K562 (cell line): ENCODE data around the gene SLC44A5. TPM values are rescaled to one million over a fixed set of nuclear protein-coding genes. Genes with fewer than 3 reads are reported as not detected.

Source experiments
- ARID3B ChIP-seq: fragments of 250-450 bp; sonication (Bioruptor Pico); IDR thresholded peaks from 2 replicates; pipeline ENCODE4 v1.4.0; 2020; ENCODE audit warnings: borderline replicate concordance
- ESRRA ChIP-seq: fragments of 450-650 bp; IDR thresholded peaks from 2 replicates; pipeline ENCODE4 v1.6.1; 2014; ENCODE audit warnings: low read depth, mild to moderate bottlenecking, moderate library complexity, borderline replicate concordance
- FOXK2 ChIP-seq, 2 experiments: fragments of 450-650 bp; IDR thresholded peaks in 1 of 2; conservative IDR thresholded peaks in 1 of 2; 2 replicates each; pipeline ENCODE4 v1.6.1; 2016; ENCODE audit warnings: low read depth in 2 of 2, mild to moderate bottlenecking in 1 of 2
- FOXP1 ChIP-seq: sonication (generic); formaldehyde crosslinking; IDR thresholded peaks from 2 replicates; pipeline ENCODE4 v1.8.0; 2022; ENCODE audit warnings: mild to moderate bottlenecking, missing genetic modification reagents
- GTF2E2 ChIP-seq: fragments of 200-800 bp; sonication (Bioruptor generic); IDR thresholded peaks from 2 replicates; pipeline ENCODE4 v1.6.1; 2016; ENCODE audit warnings: missing genetic modification characterization, missing compliant biosample characterization
- HDAC3 ChIP-seq: fragments of 450-650 bp; IDR thresholded peaks from 2 replicates; pipeline ENCODE4 v1.6.1; 2018; ENCODE audit warnings: borderline replicate concordance, mild to moderate bottlenecking, moderate library complexity; ENCODE audit not compliant: partially characterized antibody
- JUN ChIP-seq, 2 experiments: sonication (generic) in 1 of 2; formaldehyde crosslinking in 1 of 2; IDR thresholded peaks; 2 replicates each; pipeline versions ENCODE4 v1.6.1 to v1.8.0; 2012 to 2022; ENCODE audit warnings: borderline replicate concordance in 2 of 2, mild to moderate bottlenecking in 2 of 2, improper control_type of control experiment in 1 of 2, low read depth in 1 of 2, low read length in 1 of 2, missing genetic modification reagents in 1 of 2
- JUND ChIP-seq, 2 experiments: IDR thresholded peaks; 2 replicates in 1 of 2; 3 replicates in 1 of 2; pipeline ENCODE4 v1.6.1; 2011; ENCODE audit warnings: borderline replicate concordance in 2 of 2, low read depth in 2 of 2, low read length in 2 of 2, improper control_type of control experiment in 1 of 2, missing biosample characterization in 1 of 2, missing genetic modification characterization in 1 of 2, missing genetic modification reagents in 1 of 2
- MAZ ChIP-seq, 2 experiments: fragments of 450-650 bp in 1 of 2; sonication (generic) in 1 of 2; formaldehyde crosslinking; IDR thresholded peaks in 1 of 2; conservative IDR thresholded peaks in 1 of 2; 2 replicates each; pipeline versions ENCODE4 v1.4.0 to v1.5.0; 2020; ENCODE audit warnings: mild to moderate bottlenecking in 1 of 2, missing genetic modification reagents in 1 of 2
- MYC ChIP-seq, 2 experiments: fragments of 250-450 bp in 1 of 2; sonication (Bioruptor Pico) in 1 of 2; IDR thresholded peaks; 2 replicates each; pipeline versions ENCODE4 v1.5.1 to v1.6.1; 2012 to 2021; ENCODE audit warnings: low read depth in 2 of 2, borderline replicate concordance in 1 of 2, improper control_type of control experiment in 1 of 2, low read length in 1 of 2, mild to moderate bottlenecking in 1 of 2, moderate library complexity in 1 of 2
- RFX5 ChIP-seq: IDR thresholded peaks from 2 replicates; pipeline ENCODE4 v1.6.1; 2011; ENCODE audit warnings: low read depth, mild to moderate bottlenecking, improper control_type of control experiment, low read length
- TRIM28 ChIP-seq: fragments of 450-650 bp; IDR thresholded peaks from 2 replicates; pipeline ENCODE4 v1.6.1; 2017
- ZNF134 ChIP-seq: fragments of 250-450 bp; sonication (Bioruptor Pico); conservative IDR thresholded peaks from 2 replicates; pipeline ENCODE4 v1.4.0; 2020
- ZNF197 ChIP-seq: fragments of 200-800 bp; sonication (Bioruptor generic); IDR thresholded peaks from 2 replicates; pipeline ENCODE4 v1.6.1; 2016; ENCODE audit warnings: low read depth, missing genetic modification characterization, missing compliant biosample characterization
- polyA plus RNA-seq, 8 experiments: library from polyadenylated mRNA; depleted of rRNA in 4 of 8; stranded (reverse) in 5 of 8; unstranded in 3 of 8; fragments of >200 nt; fragmentation: Nextera tagmentation in 2 of 8; fragmentation: Illumina TruSeq in 1 of 8; extraction: Ambion mirVana in 2 of 8; extraction: Trizol in 1 of 8; gene quantifications; 2 replicates each; pipeline versions ENCODE4 v1.2.1 to v1.2.3, GENCODE V29; 2011 to 2014; ENCODE audit warnings: inconsistent platforms in 1 of 8, missing spikeins in 1 of 8
- total RNA-seq, 7 experiments: library from RNA; depleted of rRNA in 6 of 7; stranded (reverse); fragments of >200 nt in 6 of 7; fragmentation: Illumina TruSeq in 2 of 7; extraction: Trizol in 2 of 7; gene quantifications; 2 replicates each; pipeline versions ENCODE4 v1.2.1 to v1.2.3, GENCODE V29; 2011 to 2021; ENCODE audit warnings: low replicate concordance in 1 of 7
- TF ChIP-seq, protein P1 (sequence below): sonication (generic); formaldehyde crosslinking; IDR thresholded peaks from 2 replicates; pipeline ENCODE4 v1.8.0; 2022; ENCODE audit warnings: mild to moderate bottlenecking, missing genetic modification reagents
- TF ChIP-seq, protein P2 (sequence below): fragments of 450-650 bp; formaldehyde crosslinking; IDR thresholded peaks from 2 replicates; pipeline ENCODE4 v1.4.0; 2020; ENCODE audit warnings: mild to moderate bottlenecking, moderate library complexity
- TF ChIP-seq, protein P3 (sequence below): fragments of 450-650 bp; IDR thresholded peaks from 2 replicates; pipeline ENCODE4 v1.6.1; 2017; ENCODE audit warnings: antibody characterized with exemption

SLC44A5 gene
- total and polyA plus RNA-seq, 9 of the 15 experiments (the other 6 are each of a cell fraction or from before 2014, with no cell fraction given) = 1.2 to 10.1 (median 3.2) TPM

GRCh38 chr1:75449998-75450397, 160.9 kb downstream of the SLC44A5 start (continued):
- TF ChIP-seq ARID3B (CRISPR knock-in tag) (no peak), GTF2E2 (tag) (no peak), MYC (IDR thresholded peaks at IDR 0.05; ENCODE audit: low read depth, low read length) (no peak), MYC (CRISPR knock-in tag; IDR thresholded peaks at IDR 0.05; ENCODE audit: borderline replicate concordance, low read depth) (no peak), TRIM28 (no peak), ZNF134 (CRISPR knock-in tag) (no peak), FOXP1 (no peak), HDAC3 (no peak), ESRRA (peak; percentile 25; the same call in 1 of the 2 replicates), JUND (IDR thresholded peaks at IDR 0.05; ENCODE audit: borderline replicate concordance, low read depth, low read length) (peak; percentile 90), JUND (tag; IDR thresholded peaks at IDR 0.05; ENCODE audit: borderline replicate concordance, low read depth, low read length) (peak; percentile 89; the same call in 2 of the 3 replicates), JUN (IDR thresholded peaks at IDR 0.05; ENCODE audit: borderline replicate concordance, low read depth, low read length) (peak; percentile 74), JUN (CRISPR knock-in tag; IDR thresholded peaks at IDR 0.05; ENCODE audit: borderline replicate concordance) (no peak), RFX5 (no peak), ZNF197 (no peak), FOXK2 (conservative IDR thresholded peaks at IDR 0.05 in 1 of 2, IDR thresholded peaks at IDR 0.05 in 1 of 2; ENCODE audit: low read depth in 2 of 2) (no peak), MAZ (CRISPR knock-in tag; conservative IDR thresholded peaks at IDR 0.05 in 1 of 2, IDR thresholded peaks at IDR 0.05 in 1 of 2) (no peak)
- TF ChIP-seq, protein P1, sequence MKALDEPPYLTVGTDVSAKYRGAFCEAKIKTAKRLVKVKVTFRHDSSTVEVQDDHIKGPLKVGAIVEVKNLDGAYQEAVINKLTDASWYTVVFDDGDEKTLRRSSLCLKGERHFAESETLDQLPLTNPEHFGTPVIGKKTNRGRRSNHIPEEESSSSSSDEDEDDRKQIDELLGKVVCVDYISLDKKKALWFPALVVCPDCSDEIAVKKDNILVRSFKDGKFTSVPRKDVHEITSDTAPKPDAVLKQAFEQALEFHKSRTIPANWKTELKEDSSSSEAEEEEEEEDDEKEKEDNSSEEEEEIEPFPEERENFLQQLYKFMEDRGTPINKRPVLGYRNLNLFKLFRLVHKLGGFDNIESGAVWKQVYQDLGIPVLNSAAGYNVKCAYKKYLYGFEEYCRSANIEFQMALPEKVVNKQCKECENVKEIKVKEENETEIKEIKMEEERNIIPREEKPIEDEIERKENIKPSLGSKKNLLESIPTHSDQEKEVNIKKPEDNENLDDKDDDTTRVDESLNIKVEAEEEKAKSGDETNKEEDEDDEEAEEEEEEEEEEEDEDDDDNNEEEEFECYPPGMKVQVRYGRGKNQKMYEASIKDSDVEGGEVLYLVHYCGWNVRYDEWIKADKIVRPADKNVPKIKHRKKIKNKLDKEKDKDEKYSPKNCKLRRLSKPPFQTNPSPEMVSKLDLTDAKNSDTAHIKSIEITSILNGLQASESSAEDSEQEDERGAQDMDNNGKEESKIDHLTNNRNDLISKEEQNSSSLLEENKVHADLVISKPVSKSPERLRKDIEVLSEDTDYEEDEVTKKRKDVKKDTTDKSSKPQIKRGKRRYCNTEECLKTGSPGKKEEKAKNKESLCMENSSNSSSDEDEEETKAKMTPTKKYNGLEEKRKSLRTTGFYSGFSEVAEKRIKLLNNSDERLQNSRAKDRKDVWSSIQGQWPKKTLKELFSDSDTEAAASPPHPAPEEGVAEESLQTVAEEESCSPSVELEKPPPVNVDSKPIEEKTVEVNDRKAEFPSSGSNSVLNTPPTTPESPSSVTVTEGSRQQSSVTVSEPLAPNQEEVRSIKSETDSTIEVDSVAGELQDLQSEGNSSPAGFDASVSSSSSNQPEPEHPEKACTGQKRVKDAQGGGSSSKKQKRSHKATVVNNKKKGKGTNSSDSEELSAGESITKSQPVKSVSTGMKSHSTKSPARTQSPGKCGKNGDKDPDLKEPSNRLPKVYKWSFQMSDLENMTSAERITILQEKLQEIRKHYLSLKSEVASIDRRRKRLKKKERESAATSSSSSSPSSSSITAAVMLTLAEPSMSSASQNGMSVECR (CRISPR knock-in tag) = no peak
- TF ChIP-seq, protein P2, sequence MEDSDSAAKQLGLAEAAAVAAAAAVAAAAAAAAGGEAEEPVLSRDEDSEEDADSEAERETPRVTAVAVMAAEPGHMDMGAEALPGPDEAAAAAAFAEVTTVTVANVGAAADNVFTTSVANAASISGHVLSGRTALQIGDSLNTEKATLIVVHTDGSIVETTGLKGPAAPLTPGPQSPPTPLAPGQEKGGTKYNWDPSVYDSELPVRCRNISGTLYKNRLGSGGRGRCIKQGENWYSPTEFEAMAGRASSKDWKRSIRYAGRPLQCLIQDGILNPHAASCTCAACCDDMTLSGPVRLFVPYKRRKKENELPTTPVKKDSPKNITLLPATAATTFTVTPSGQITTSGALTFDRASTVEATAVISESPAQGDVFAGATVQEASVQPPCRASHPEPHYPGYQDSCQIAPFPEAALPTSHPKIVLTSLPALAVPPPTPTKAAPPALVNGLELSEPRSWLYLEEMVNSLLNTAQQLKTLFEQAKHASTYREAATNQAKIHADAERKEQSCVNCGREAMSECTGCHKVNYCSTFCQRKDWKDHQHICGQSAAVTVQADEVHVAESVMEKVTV = no peak
- TF ChIP-seq, protein P3, sequence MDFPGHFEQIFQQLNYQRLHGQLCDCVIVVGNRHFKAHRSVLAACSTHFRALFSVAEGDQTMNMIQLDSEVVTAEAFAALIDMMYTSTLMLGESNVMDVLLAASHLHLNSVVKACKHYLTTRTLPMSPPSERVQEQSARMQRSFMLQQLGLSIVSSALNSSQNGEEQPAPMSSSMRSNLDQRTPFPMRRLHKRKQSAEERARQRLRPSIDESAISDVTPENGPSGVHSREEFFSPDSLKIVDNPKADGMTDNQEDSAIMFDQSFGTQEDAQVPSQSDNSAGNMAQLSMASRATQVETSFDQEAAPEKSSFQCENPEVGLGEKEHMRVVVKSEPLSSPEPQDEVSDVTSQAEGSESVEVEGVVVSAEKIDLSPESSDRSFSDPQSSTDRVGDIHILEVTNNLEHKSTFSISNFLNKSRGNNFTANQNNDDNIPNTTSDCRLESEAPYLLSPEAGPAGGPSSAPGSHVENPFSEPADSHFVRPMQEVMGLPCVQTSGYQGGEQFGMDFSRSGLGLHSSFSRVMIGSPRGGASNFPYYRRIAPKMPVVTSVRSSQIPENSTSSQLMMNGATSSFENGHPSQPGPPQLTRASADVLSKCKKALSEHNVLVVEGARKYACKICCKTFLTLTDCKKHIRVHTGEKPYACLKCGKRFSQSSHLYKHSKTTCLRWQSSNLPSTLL = no peak
